OCI-LY1 (cell line): ENCODE results near the gene ODAD2.

Experiments used
- CTCF ChIP-seq: fragments of 200-600 bp; sonication (generic), shearing (Covaris generic); IDR thresholded peaks from 2 replicates; pipeline ENCODE4 v1.5.1; 2017; ENCODE audit warnings: mild to moderate bottlenecking, antibody characterized with exemption, low read length, moderate library complexity, mixed read lengths
- EZH2 ChIP-seq: fragments of 200-600 bp; sonication (generic), shearing (Covaris generic); IDR thresholded peaks from 2 replicates; pipeline ENCODE4 v1.8.0; 2017; ENCODE audit warnings: borderline replicate concordance, mixed run types, mild to moderate bottlenecking, antibody characterized with exemption, low read length, moderate library complexity, mixed read lengths

- TF ChIP-seq CTCF (no peak), EZH2 (no peak)
These were observed 54.9 kb downstream of the ODAD2 start for GRCh38 chr10:27944005-27944404.
